SK-N-SH (cell line): ENCODE results near the gene MAGI3. TPM values are rescaled to one million over a fixed set of nuclear protein-coding genes. Genes with fewer than 3 reads are reported as not detected.

Experiments
- CTCF ChIA-PET: fragments of 300-600, 350-600 bp; formaldehyde crosslinking; extraction: SDS; loops from one replicate; lab custom pipeline; 2021; lab: Yijun Ruan, JAX
- POLR2A ChIA-PET: fragments of 350-600 bp; sonication (Branson Sonifier 250); formaldehyde crosslinking; extraction: SDS; loops from one replicate; lab custom pipeline; 2020; ENCODE audit warnings: antibody characterized with exemption, inconsistent platforms; lab: Yijun Ruan, JAX
- DNase-seq: peaks from one replicate; pipeline ENCODE4 v3.0.0; 2012
- H2AFZ ChIP-seq: fragments of 200-600 bp; sonication (generic); 2 replicates; pipeline ENCODE4 v1.8.1; 2016; ENCODE audit warnings: antibody characterized with exemption, mild to moderate bottlenecking, low read depth
- H3F3A ChIP-seq: fragments of 200-600 bp; sonication (generic); replicated peaks from 2 replicates; pipeline ENCODE3; 2016; ENCODE audit warnings: antibody characterized with exemption, mild to moderate bottlenecking; ENCODE audit not compliant: insufficient read depth
- H3K27ac ChIP-seq, 2 experiments: fragments of 200-500 bp in 1 of 2; fragments of 200-600 bp in 1 of 2; sonication (Bioruptor generic) in 1 of 2; sonication (generic), shearing (Covaris generic) in 1 of 2; 2 replicates each; pipeline versions ENCODE4 v1.5.1 to v1.6.1; 2014 to 2016; ENCODE audit warnings: low read depth in 2 of 2, inconsistent platforms in 1 of 2, low read length in 1 of 2, mild to moderate bottlenecking in 1 of 2, mixed read lengths in 1 of 2
- H3K27me3 ChIP-seq: fragments of 200-600 bp; sonication (generic), shearing (Covaris generic); 2 replicates; pipeline ENCODE4 v1.6.1; 2016; ENCODE audit warnings: mixed run types; ENCODE audit not compliant: insufficient read depth
- H3K36me3 ChIP-seq, 2 experiments: fragments of 200-500 bp in 1 of 2; fragments of 200-600 bp in 1 of 2; sonication (Bioruptor generic) in 1 of 2; sonication (generic) in 1 of 2; replicated peaks in 1 of 2; 2 replicates each; pipeline versions ENCODE3 to v1.5.1; 2014 to 2016; ENCODE audit warnings: low read length in 1 of 2, mild to moderate bottlenecking in 1 of 2; ENCODE audit not compliant: insufficient read depth in 2 of 2, control insufficient read depth in 1 of 2
- H3K4me1 ChIP-seq, 2 experiments: fragments of 200-500 bp in 1 of 2; fragments of 200-600 bp in 1 of 2; sonication (Bioruptor generic) in 1 of 2; sonication (generic), shearing (Covaris generic) in 1 of 2; 2 replicates each; pipeline versions ENCODE4 v1.5.1 to v1.6.1; 2014 to 2016; ENCODE audit warnings: low read depth in 1 of 2, low read length in 1 of 2, mixed run types in 1 of 2; ENCODE audit not compliant: insufficient read depth in 2 of 2, control insufficient read depth in 1 of 2
- H3K4me2 ChIP-seq: fragments of 200-600 bp; sonication (generic), shearing (Covaris generic); 2 replicates; pipeline ENCODE4 v1.6.1; 2017; ENCODE audit warnings: mixed run types
- H3K4me3 ChIP-seq, 2 experiments: fragments of 200-500 bp in 1 of 2; fragments of 200-600 bp in 1 of 2; sonication (Bioruptor generic) in 1 of 2; sonication (generic), shearing (Covaris generic) in 1 of 2; 2 replicates each; pipeline versions ENCODE4 v1.5.1 to v1.8.1; 2014 to 2016; ENCODE audit warnings: low read depth in 2 of 2, inconsistent platforms in 1 of 2, low read length in 1 of 2, mild to moderate bottlenecking in 1 of 2, mixed read lengths in 1 of 2, moderate library complexity in 1 of 2
- H3K79me2 ChIP-seq: fragments of 200-600 bp; sonication (generic); 2 replicates; pipeline ENCODE4 v1.8.1; 2017; ENCODE audit warnings: mild to moderate bottlenecking; ENCODE audit not compliant: insufficient read depth
- H3K9ac ChIP-seq: fragments of 200-600 bp; sonication (generic); 2 replicates; pipeline ENCODE4 v1.6.1; 2017; ENCODE audit warnings: mixed run types
- H3K9me2 ChIP-seq: fragments of 200-600 bp; sonication (generic); 2 replicates; pipeline ENCODE4 v1.6.1; 2017; ENCODE audit warnings: mixed run types
- H3K9me3 ChIP-seq: fragments of 200-600 bp; sonication (generic); 2 replicates; pipeline ENCODE4 v1.6.1; 2017; ENCODE audit warnings: mixed run types, mild to moderate bottlenecking, moderate library complexity
- H4K20me1 ChIP-seq: fragments of 200-600 bp; sonication (generic); 2 replicates; pipeline ENCODE4 v1.6.1; 2017; ENCODE audit warnings: mild to moderate bottlenecking, mixed run types; ENCODE audit not compliant: insufficient read depth
- EP300 ChIP-seq, 2 experiments: IDR thresholded peaks; 2 replicates each; pipeline versions ENCODE4 v1.4.0 to v1.6.1; 2012; ENCODE audit warnings: borderline replicate concordance in 1 of 2, low read depth in 1 of 2, low read length in 1 of 2
- FOSL2 ChIP-seq: IDR thresholded peaks from 2 replicates; pipeline ENCODE4 v1.4.0; 2012; ENCODE audit warnings: low read depth, mild to moderate bottlenecking, moderate library complexity, borderline replicate concordance
- FOXM1 ChIP-seq: IDR thresholded peaks from 2 replicates; pipeline ENCODE4 v1.4.0; 2012; ENCODE audit warnings: low read depth, mild to moderate bottlenecking
- GABPA ChIP-seq: IDR thresholded peaks from 2 replicates; pipeline ENCODE4 v1.4.0; 2012; ENCODE audit warnings: low read depth, mild to moderate bottlenecking
- JUND ChIP-seq: IDR thresholded peaks from 2 replicates; pipeline ENCODE4 v1.4.0; 2012
- NFIC ChIP-seq: IDR thresholded peaks from 2 replicates; pipeline ENCODE4 v1.4.0; 2012; ENCODE audit warnings: borderline replicate concordance
- RXRA ChIP-seq: IDR thresholded peaks from 2 replicates; pipeline ENCODE4 v1.4.0; 2012; ENCODE audit warnings: low read depth, mild to moderate bottlenecking, borderline replicate concordance
- SIN3A ChIP-seq: IDR thresholded peaks from 2 replicates; pipeline ENCODE4 v1.6.1; 2012; ENCODE audit warnings: low read depth, mild to moderate bottlenecking, low read length, moderate library complexity, borderline replicate concordance
- TAF1 ChIP-seq: IDR thresholded peaks from 2 replicates; pipeline ENCODE4 v1.6.1; 2012; ENCODE audit warnings: low read depth, mild to moderate bottlenecking, low read length, moderate library complexity, borderline replicate concordance
- TCF12 ChIP-seq: IDR thresholded peaks from 2 replicates; pipeline ENCODE4 v1.4.0; 2012
- TEAD4 ChIP-seq: IDR thresholded peaks from 2 replicates; pipeline ENCODE4 v1.4.0; 2012; ENCODE audit warnings: mild to moderate bottlenecking, borderline replicate concordance; ENCODE audit not compliant: insufficient read depth
- WGBS: methylation state at CpG from one replicate; pipeline ENCODE4 v1.1.6; 2017; ENCODE audit warnings: low lambda C conversion rate; 5-methylcytosine and 5-hydroxymethylcytosine counted together
- polyA plus RNA-seq, 3 experiments: library from polyadenylated mRNA; depleted of rRNA; stranded (reverse); fragments of >200 nt; gene quantifications; 2 replicates each; pipeline ENCODE4 v1.2.3, GENCODE V29; 2012
- TF ChIP-seq, protein P1 (sequence below): fragments of 150-350 bp; IDR thresholded peaks from 2 replicates; pipeline ENCODE4 v1.6.1; 2016; ENCODE audit warnings: mild to moderate bottlenecking, low read depth, low read length
- TF ChIP-seq, protein P2 (sequence below): IDR thresholded peaks from 2 replicates; pipeline ENCODE4; 2012
- TF ChIP-seq, protein P3 (sequence below): IDR thresholded peaks from 2 replicates; pipeline ENCODE4 v1.4.0; 2012; ENCODE audit warnings: low read depth

MAGI3 gene
- polyA plus RNA-seq, 1 of the 3 experiments (the other 2 are of a cell fraction) = 2.9 TPM

DNA sequence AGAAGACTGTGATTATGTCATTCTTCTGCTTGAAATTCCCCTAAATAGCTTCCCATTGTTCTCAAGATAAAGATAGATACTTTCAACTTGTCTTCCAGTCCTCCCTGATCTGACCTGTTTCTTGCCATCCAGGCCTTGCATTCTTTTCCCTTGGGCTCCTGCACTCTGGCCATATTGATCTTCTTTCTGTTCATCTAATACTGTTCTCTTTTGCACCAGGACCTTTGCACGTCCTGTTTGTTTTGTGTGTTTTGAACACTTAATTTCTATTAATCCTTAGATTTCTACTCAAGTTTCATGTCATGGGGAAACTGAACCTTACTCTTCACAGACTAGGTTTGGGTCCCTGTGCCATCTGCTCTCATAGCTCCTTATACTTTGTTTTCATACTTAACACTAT lies 65.1 kb downstream of the MAGI3 start:
- H3K79me2 ChIP-seq = peaks cover 68% of the 10 kb centered on the region
- no peaks in the 10 kb centered on the region for H3K9me2 ChIP-seq
- peak overlapping the region in 1 of 2 experiments; percentile 90; a peak in 1 of 4 replicates for H3K27ac ChIP-seq
- POLR2A ChIA-PET = no interaction called here
- peaks cover 0 to 8% of the 10 kb centered on the region in 2 experiments for H3K36me3 ChIP-seq
- DNase-seq = no peak
- peaks cover 2 to 4% of the 10 kb centered on the region in 2 experiments; a peak in 2 of 4 replicates for H3K4me1 ChIP-seq
- CTCF ChIA-PET = interaction anchor here (0.6 kb wide), 1 partner anchor 14 kb away, joined by 3 read pairs; no protein-coding TSS in a partner anchor
- H3K4me2 ChIP-seq = no peak overlapping the region
- H3K4me3 ChIP-seq = no peak overlapping the region; a peak in 1 of 4 replicates
- no peaks in the 10 kb centered on the region for H4K20me1 ChIP-seq
- H3F3A ChIP-seq = peaks cover 37% of the 10 kb centered on the region
- TF ChIP-seq TAF1 (no peak), GABPA (no peak)
- no peaks in the 10 kb centered on the region for H3K9me3 ChIP-seq
- H3K9ac ChIP-seq = no peak overlapping the region
- H2AFZ ChIP-seq = no peak overlapping the region
- H3K27me3 ChIP-seq = no peaks in the 10 kb centered on the region
- 94% methylated on average over 1 of the region's 1 CpG for WGBS

DNA sequence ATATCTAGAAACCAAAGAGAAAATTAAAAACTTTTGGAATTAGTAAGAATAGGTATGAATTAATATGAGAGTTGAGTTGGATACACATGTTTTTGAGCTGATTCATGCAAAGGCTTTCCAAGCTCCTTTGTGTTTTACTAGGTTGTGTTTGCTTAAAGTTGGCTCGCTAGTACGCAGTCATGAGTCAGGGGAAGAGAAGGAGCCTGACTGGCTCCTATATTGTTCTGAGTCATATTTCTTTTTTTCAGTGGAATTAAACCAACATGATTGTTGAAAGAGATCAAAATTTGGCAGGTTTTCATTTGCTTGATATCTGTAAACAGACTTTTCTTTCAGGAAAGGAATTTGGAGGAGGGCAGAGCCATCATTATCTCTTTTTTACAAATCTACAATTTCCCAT lies 66.7 kb downstream of the MAGI3 start:
- Histone ChIP-seq H3K27ac (peak overlapping the region; percentile 47 to 90; a peak in 3 of 4 replicates), H4K20me1 (no peaks in the 10 kb centered on the region)
- TF ChIP-seq NFIC = peak; percentile 93
- peak; percentile 96 for TF ChIP-seq JUND
- peak; percentile 47 for TF ChIP-seq FOXM1
- TF ChIP-seq, protein P1, sequence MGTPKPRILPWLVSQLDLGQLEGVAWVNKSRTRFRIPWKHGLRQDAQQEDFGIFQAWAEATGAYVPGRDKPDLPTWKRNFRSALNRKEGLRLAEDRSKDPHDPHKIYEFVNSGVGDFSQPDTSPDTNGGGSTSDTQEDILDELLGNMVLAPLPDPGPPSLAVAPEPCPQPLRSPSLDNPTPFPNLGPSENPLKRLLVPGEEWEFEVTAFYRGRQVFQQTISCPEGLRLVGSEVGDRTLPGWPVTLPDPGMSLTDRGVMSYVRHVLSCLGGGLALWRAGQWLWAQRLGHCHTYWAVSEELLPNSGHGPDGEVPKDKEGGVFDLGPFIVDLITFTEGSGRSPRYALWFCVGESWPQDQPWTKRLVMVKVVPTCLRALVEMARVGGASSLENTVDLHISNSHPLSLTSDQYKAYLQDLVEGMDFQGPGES = no peak
- TF ChIP-seq, protein P2, sequence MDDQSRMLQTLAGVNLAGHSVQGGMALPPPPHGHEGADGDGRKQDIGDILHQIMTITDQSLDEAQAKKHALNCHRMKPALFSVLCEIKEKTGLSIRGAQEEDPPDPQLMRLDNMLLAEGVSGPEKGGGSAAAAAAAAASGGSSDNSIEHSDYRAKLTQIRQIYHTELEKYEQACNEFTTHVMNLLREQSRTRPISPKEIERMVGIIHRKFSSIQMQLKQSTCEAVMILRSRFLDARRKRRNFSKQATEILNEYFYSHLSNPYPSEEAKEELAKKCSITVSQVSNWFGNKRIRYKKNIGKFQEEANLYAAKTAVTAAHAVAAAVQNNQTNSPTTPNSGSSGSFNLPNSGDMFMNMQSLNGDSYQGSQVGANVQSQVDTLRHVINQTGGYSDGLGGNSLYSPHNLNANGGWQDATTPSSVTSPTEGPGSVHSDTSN = peak; percentile 69
- TF ChIP-seq TEAD4 = peak; percentile 53; the same call in 1 of the 2 replicates
- peak; percentile 96 for TF ChIP-seq FOSL2
- TF ChIP-seq GABPA = no peak
- peak in 1 of 2 experiments; percentile 83; a peak in 2 of 4 replicates for TF ChIP-seq EP300 (IDR thresholded peaks at IDR 0.05; ENCODE audit: borderline replicate concordance in 1 of 2, low read depth in 1 of 2, low read length in 1 of 2)
- TF ChIP-seq SIN3A = no peak
- TF ChIP-seq TCF12 = peak; percentile 75
- TF ChIP-seq, protein P3, sequence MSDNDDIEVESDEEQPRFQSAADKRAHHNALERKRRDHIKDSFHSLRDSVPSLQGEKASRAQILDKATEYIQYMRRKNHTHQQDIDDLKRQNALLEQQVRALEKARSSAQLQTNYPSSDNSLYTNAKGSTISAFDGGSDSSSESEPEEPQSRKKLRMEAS = 0 out of 2 replicates have a peak, but pooled peaks have one; percentile 23
- TF ChIP-seq RXRA = peak; percentile 12; the same call in 1 of the 2 replicates
- TF ChIP-seq, all 33 proteins: peak for 10
- Histone ChIP-seq H3K4me3 (peak overlapping the region; percentile 32 to 47; a peak in 3 of 4 replicates), H3K27me3 (no peaks in the 10 kb centered on the region), H3K36me3 (peaks cover 0 to 8% of the 10 kb centered on the region in 2 experiments), H3K9ac (peak overlapping the region; percentile 56; the same call in 1 of the 2 replicates), H3K9me3 (no peaks in the 10 kb centered on the region), H3K4me1 (peaks cover 0 to 2% of the 10 kb centered on the region in 2 experiments; a peak in 1 of 4 replicates), H3K79me2 (peaks cover 61% of the 10 kb centered on the region), H3F3A (peaks cover 37% of the 10 kb centered on the region), H2AFZ (peak overlapping the region; percentile 75), H3K9me2 (no peaks in the 10 kb centered on the region), H3K4me2 (peak overlapping the region; percentile 73)
- ChIA-PET CTCF (interaction anchor here (0.6 to 1.3 kb wide), 3 partner anchors 13 to 81 kb away, joined by 3 read pairs; no protein-coding TSS in a partner anchor), POLR2A (no interaction called here)
- no peak for DNase-seq
- WGBS = 0% methylated on average over 2 of the region's 2 CpGs
